HepG2 (cell line): ENCODE data around the gene RERE. TPM values are rescaled to one million over a fixed set of nuclear protein-coding genes. Genes with fewer than 3 reads are reported as not detected.

Experiments
- ATAC-seq: fragments of 200-7000 bp; cut with Tn5 transposase; 3 replicates; pipeline ENCODE4 v1.9.1; 2020; ENCODE audit warnings: mild to moderate bottlenecking, moderate library complexity
- BruUV-seq: library from RNA; stranded (reverse); fragments of 400-500 nt; replicated peaks from 2 replicates; lab custom pipeline; 2021; lab: Mats Ljungman, UMichigan
- CTCF ChIA-PET: fragments of 300-600 bp; formaldehyde crosslinking; extraction: SDS; loops from one replicate; lab custom pipeline; 2021; ENCODE audit warnings: low total read pairs, inconsistent platforms, low intra/inter-chr PET ratio; lab: Yijun Ruan, JAX
- POLR2A ChIA-PET: fragments of 350-600 bp; sonication (Branson Sonifier 250); formaldehyde crosslinking; loops from one replicate; lab custom pipeline; 2020; ENCODE audit warnings: antibody characterized with exemption, inconsistent platforms; lab: Yijun Ruan, JAX
- DNase-seq: peaks from one replicate; pipeline ENCODE4 v3.0.0-alpha.2; 2015; ENCODE audit warnings: low spot score
- FAIRE-seq: peaks from 3 replicates; lab custom pipeline; 2011; peaks lifted over from hg19 to GRCh38; lab: Jason Lieb, UNC
- H2AFZ ChIP-seq: one replicate; pipeline ENCODE4 v1.6.1; 2011; ENCODE audit warnings: low read length, inconsistent platforms
- H3K27ac ChIP-seq: fragments of 300-600 bp; 3 replicates; pipeline ENCODE4 v1.8.0; 2011; ENCODE audit warnings: mixed run types, mild to moderate bottlenecking, mixed read lengths, low read length, inconsistent platforms; ENCODE audit not compliant: insufficient read depth; ENCODE audit errors: extremely low read length
- H3K27me3 ChIP-seq, 2 experiments: fragments of 200-600 bp in 1 of 2; 2 replicates in 1 of 2; 3 replicates in 1 of 2; pipeline versions ENCODE4 v1.6.0 to v1.8.0; 2011; ENCODE audit warnings: low read length in 2 of 2, mild to moderate bottlenecking in 2 of 2, moderate library complexity in 2 of 2, inconsistent platforms in 1 of 2; ENCODE audit not compliant: insufficient read depth in 2 of 2, control insufficient read depth in 1 of 2
- H3K36me3 ChIP-seq, 2 experiments: fragments of 200-600 bp in 1 of 2; replicated peaks in 1 of 2; 2 replicates in 1 of 2; 3 replicates in 1 of 2; pipeline versions ENCODE4 v1.5.1 to v1.8.0; 2011; ENCODE audit warnings: low read length in 2 of 2, inconsistent platforms in 1 of 2; ENCODE audit not compliant: insufficient read depth in 2 of 2, control insufficient read depth in 1 of 2
- H3K4me1 ChIP-seq: 2 replicates; pipeline ENCODE4 v1.5.1; 2012; ENCODE audit warnings: low read length, inconsistent platforms; ENCODE audit not compliant: insufficient read depth
- H3K4me2 ChIP-seq: 2 replicates; pipeline ENCODE4 v1.6.0; 2011; ENCODE audit warnings: low read depth, low read length, inconsistent platforms
- H3K4me3 ChIP-seq, 3 experiments: fragments of 200-600 bp in 1 of 3; sonication (generic), shearing (Covaris generic) in 1 of 3; replicated peaks in 1 of 3; 2 replicates each; pipeline ENCODE4 v1.5.1; 2011 to 2016; ENCODE audit warnings: low read length in 3 of 3, inconsistent platforms in 2 of 3, low read depth in 2 of 3, mild to moderate bottlenecking in 2 of 3, control low read depth in 1 of 3, mixed read lengths in 1 of 3; ENCODE audit not compliant: insufficient read depth in 1 of 3
- H3K79me2 ChIP-seq: one replicate; pipeline ENCODE4 v1.6.1; 2011; ENCODE audit warnings: low read length, inconsistent platforms; ENCODE audit not compliant: insufficient read depth
- H3K9ac ChIP-seq: 2 replicates; pipeline ENCODE4 v1.6.0; 2011; ENCODE audit warnings: mild to moderate bottlenecking, low read depth, low read length, inconsistent platforms; ENCODE audit not compliant: insufficient read depth
- H3K9me3 ChIP-seq: 2 replicates; pipeline ENCODE4 v1.5.1; 2012; ENCODE audit warnings: mild to moderate bottlenecking, low read length
- H4K20me1 ChIP-seq: 2 replicates; pipeline ENCODE4 v1.6.0; 2011; ENCODE audit warnings: inconsistent platforms, mild to moderate bottlenecking, low read length, moderate library complexity; ENCODE audit not compliant: insufficient read depth
- BRCA1 ChIP-seq: sonication (generic); formaldehyde crosslinking; IDR thresholded peaks from 2 replicates; pipeline ENCODE4 v1.4.0; 2020; ENCODE audit warnings: missing genetic modification reagents
- FOSL2 ChIP-seq: sonication (generic); formaldehyde crosslinking; IDR thresholded peaks from 2 replicates; pipeline ENCODE4 v1.4.0; 2020; ENCODE audit warnings: missing genetic modification reagents
- GPN1 ChIP-seq: sonication (generic); formaldehyde crosslinking; IDR thresholded peaks from 2 replicates; pipeline ENCODE4 v1.5.1; 2020; ENCODE audit warnings: missing genetic modification reagents, borderline replicate concordance
- RBM22 ChIP-seq: fragments of 200-400 bp; formaldehyde crosslinking; optimal IDR thresholded peaks from 2 replicates; pipeline ENCODE3; 2017; ENCODE audit warnings: mild to moderate bottlenecking, low read length, moderate library complexity
- SAP130 ChIP-seq: IDR thresholded peaks from 2 replicates; pipeline ENCODE4 v1.6.1; 2016; ENCODE audit warnings: low read depth
- ZNF768 ChIP-seq: sonication (generic); formaldehyde crosslinking; IDR thresholded peaks from 2 replicates; pipeline ENCODE4 v1.4.0; 2020; ENCODE audit warnings: missing genetic modification reagents
- ZNF776 ChIP-seq: sonication (generic); formaldehyde crosslinking; IDR thresholded peaks from 2 replicates; pipeline ENCODE4 v1.4.0; 2020; ENCODE audit warnings: mild to moderate bottlenecking, missing genetic modification reagents
- ZNF792 ChIP-seq: IDR thresholded peaks from 2 replicates; pipeline ENCODE4 v1.6.1; 2016
- WGBS: methylation state at CpG from one replicate; pipeline ENCODE4 v1.1.6; 2017; ENCODE audit warnings: low lambda C conversion rate; 5-methylcytosine and 5-hydroxymethylcytosine counted together
- in situ Hi-C: cut with HindIII; loops from 2 replicates; pipeline ENCODE4 v1.10.0; 2017; ENCODE audit warnings: low pct_unique_long_range_greater_than_20kb; ENCODE audit not compliant: extremely low pct_ligation_motif_present
- intact Hi-C: fragments of 100-400 bp; cut with micrococcal nuclease; formaldehyde crosslinking; loops from one replicate; pipeline ENCODE4 v1.10.0; 2022; ENCODE audit not compliant: unreplicated experiment
- polyA plus RNA-seq, 8 experiments: library from polyadenylated mRNA; depleted of rRNA in 3 of 8; stranded (reverse) in 7 of 8; unstranded in 1 of 8; fragments of >200 nt; fragmentation: Illumina TruSeq in 4 of 8; extraction: Trizol in 4 of 8; gene quantifications; 2 replicates each; pipeline versions ENCODE4 v1.2.1 to v1.2.3, GENCODE V29; 2011 to 2016; ENCODE audit warnings: low read depth in 4 of 8, missing spikeins in 1 of 8, mixed read lengths in 1 of 8; ENCODE audit not compliant: insufficient read depth in 1 of 8
- total RNA-seq, 5 experiments: library from RNA; depleted of rRNA; stranded (reverse); fragments of >200 nt; fragmentation: Illumina TruSeq; extraction: Trizol; gene quantifications; 2 replicates each; pipeline ENCODE4 v1.2.3, GENCODE V29; 2016; ENCODE audit warnings: low read depth in 1 of 5
- TF ChIP-seq, protein P1 (sequence below): sonication (generic); formaldehyde crosslinking; IDR thresholded peaks from 2 replicates; pipeline ENCODE4 v1.5.0; 2020; ENCODE audit warnings: mild to moderate bottlenecking, missing genetic modification reagents

Gene RERE
- total and polyA plus RNA-seq, 2 of the 13 experiments (the other 11 are each of a cell fraction or from before 2014, with no cell fraction given): 18.3 to 21.9 TPM

DNA sequence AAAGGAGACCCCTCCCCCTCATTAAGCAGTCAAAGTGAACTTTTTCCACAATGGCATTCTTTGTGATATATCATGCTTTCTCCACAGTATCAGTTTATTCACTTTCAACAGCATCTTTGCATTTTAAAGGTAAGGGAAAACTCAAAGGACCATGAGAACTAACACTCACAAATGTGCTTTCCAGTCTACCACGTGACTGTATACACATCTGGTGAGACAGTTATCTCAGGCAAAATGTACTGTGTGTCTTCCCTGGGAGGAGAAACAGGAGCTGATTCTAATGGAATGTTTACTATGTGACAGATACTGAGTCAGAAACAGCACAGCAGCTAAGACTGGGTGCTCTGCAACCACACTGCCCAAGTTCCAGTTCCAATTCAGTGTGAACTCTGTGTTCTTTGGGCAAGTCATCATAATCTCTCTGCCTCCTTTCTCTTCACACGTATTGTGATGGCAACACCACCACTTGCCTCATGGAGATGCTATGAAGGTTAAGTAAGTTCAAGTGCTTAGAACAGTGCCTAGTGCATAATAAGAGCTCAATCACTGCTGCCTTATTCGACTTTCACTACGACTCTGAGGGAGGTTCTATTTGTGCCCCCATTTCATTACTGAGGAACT lies 420.5 kb downstream of the RERE start:
- peaks cover 24% of the 10 kb centered on the region for H4K20me1 ChIP-seq
- no TSS peak for BruUV-seq
- H3K27me3 ChIP-seq: no peaks in the 10 kb centered on the region
- FAIRE-seq: peak; percentile 66
- no peak overlapping the region for H3K9ac ChIP-seq
- ATAC-seq: peak; percentile 60
- TF ChIP-seq ZNF776 (no peak), FOSL2 (CRISPR knock-in tag) (peak; percentile 40; the same call in 1 of the 2 replicates), RBM22 (peak; percentile 35), BRCA1 (CRISPR knock-in tag) (no peak), GPN1 (no peak), ZNF792 (peak; percentile 35; the same call in 1 of the 2 replicates), ZNF768 (CRISPR knock-in tag) (peak; percentile 55; the same call in 1 of the 2 replicates), SAP130 (CRISPR knock-in tag) (peak; percentile 36)
- TF ChIP-seq, protein P1, sequence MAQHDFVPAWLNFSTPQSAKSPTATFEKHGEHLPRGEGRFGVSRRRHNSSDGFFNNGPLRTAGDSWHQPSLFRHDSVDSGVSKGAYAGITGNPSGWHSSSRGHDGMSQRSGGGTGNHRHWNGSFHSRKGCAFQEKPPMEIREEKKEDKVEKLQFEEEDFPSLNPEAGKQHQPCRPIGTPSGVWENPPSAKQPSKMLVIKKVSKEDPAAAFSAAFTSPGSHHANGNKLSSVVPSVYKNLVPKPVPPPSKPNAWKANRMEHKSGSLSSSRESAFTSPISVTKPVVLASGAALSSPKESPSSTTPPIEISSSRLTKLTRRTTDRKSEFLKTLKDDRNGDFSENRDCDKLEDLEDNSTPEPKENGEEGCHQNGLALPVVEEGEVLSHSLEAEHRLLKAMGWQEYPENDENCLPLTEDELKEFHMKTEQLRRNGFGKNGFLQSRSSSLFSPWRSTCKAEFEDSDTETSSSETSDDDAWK (CRISPR knock-in tag): no peak
- POLR2A ChIA-PET: no interaction called here
- no peak overlapping the region for H3K27ac ChIP-seq
- peaks cover 23% of the 10 kb centered on the region for H3K4me1 ChIP-seq
- H3K79me2 ChIP-seq: peaks cover 37% of the 10 kb centered on the region
- no peaks in the 10 kb centered on the region for H3K9me3 ChIP-seq
- no peak overlapping the region for H2AFZ ChIP-seq
- H3K4me3 ChIP-seq: no peak overlapping the region
- WGBS: 76% methylated on average over 4 of the region's 4 CpGs
- CTCF ChIA-PET: no interaction called here
- intact Hi-C loops: no loop called here
- peak; percentile 38 for DNase-seq
- no peak overlapping the region for H3K4me2 ChIP-seq
- H3K36me3 ChIP-seq: peaks cover 5 to 41% of the 10 kb centered on the region in 2 experiments
- in situ Hi-C loops: no loop called here
